Karpas-422 (cell line): ENCODE data around the gene ZFHX3. TPM values are rescaled to one million over a fixed set of nuclear protein-coding genes. Genes with fewer than 3 reads are reported as not detected.

Source experiments
- DNase-seq: peaks from one replicate; pipeline ENCODE4 v3.0.0-alpha.2; 2015
- H2AFZ ChIP-seq: fragments of 200-600 bp; sonication (generic); 2 replicates; pipeline ENCODE4 v1.6.1; 2014; ENCODE audit warnings: antibody characterized with exemption, low read length, mixed read lengths
- H3K27ac ChIP-seq: fragments of 200-600 bp; sonication (generic); 2 replicates; pipeline ENCODE4 v1.5.1; 2014; ENCODE audit warnings: mild to moderate bottlenecking, low read length, moderate library complexity
- H3K27me3 ChIP-seq: fragments of 200-600 bp; sonication (generic); 2 replicates; pipeline ENCODE4 v1.6.1; 2014; ENCODE audit warnings: low read length, mixed read lengths
- H3K36me3 ChIP-seq: fragments of 200-600 bp; sonication (generic); 2 replicates; pipeline ENCODE4 v1.6.1; 2014; ENCODE audit warnings: low read length, mixed read lengths; ENCODE audit not compliant: insufficient read depth
- H3K4me1 ChIP-seq: fragments of 200-600 bp; sonication (generic); 2 replicates; pipeline ENCODE4 v1.6.1; 2014; ENCODE audit warnings: mild to moderate bottlenecking, low read length, mixed read lengths
- H3K4me2 ChIP-seq: fragments of 200-600 bp; sonication (generic); 2 replicates; pipeline ENCODE4 v1.6.1; 2014; ENCODE audit warnings: low read length, low read depth, mild to moderate bottlenecking; ENCODE audit not compliant: poor library complexity, severe bottlenecking
- H3K4me3 ChIP-seq: fragments of 200-600 bp; sonication (generic); 2 replicates; pipeline ENCODE4 v1.5.1; 2014; ENCODE audit warnings: mild to moderate bottlenecking, antibody characterized with exemption, low read length, mixed read lengths
- H3K79me2 ChIP-seq: fragments of 200-600 bp; sonication (generic); 2 replicates; pipeline ENCODE4 v1.6.1; 2014; ENCODE audit warnings: mild to moderate bottlenecking, low read length, mixed read lengths
- H3K9ac ChIP-seq: fragments of 200-600 bp; sonication (generic); 2 replicates; pipeline ENCODE4 v1.6.0; 2014; ENCODE audit warnings: low read length
- H3K9me2 ChIP-seq: fragments of 200-600 bp; sonication (generic), shearing (Covaris generic); replicated peaks from 2 replicates; pipeline ENCODE4 v1.6.0; 2014; ENCODE audit warnings: mild to moderate bottlenecking, low read length, moderate library complexity; ENCODE audit not compliant: insufficient read depth
- H3K9me3 ChIP-seq: fragments of 300-700, 200-600 bp; sonication (generic); 2 replicates; pipeline ENCODE4 v1.6.1; 2014; ENCODE audit warnings: low read length, mixed read lengths
- H4K20me1 ChIP-seq: fragments of 200-600 bp; sonication (generic); 2 replicates; pipeline ENCODE4 v1.6.1; 2014; ENCODE audit warnings: mild to moderate bottlenecking, antibody characterized with exemption, low read length, low read depth; ENCODE audit not compliant: insufficient read depth
- total RNA-seq: library from RNA; depleted of rRNA; stranded (reverse); fragments of >200 nt; shearing (Covaris generic); gene quantifications from 2 replicates; pipeline ENCODE4 v1.2.3, GENCODE V29; 2014; ENCODE audit warnings: low replicate concordance

ZFHX3 gene
- total RNA-seq, 1 experiment from 2014 or later, result 0.67 TPM

DNA sequence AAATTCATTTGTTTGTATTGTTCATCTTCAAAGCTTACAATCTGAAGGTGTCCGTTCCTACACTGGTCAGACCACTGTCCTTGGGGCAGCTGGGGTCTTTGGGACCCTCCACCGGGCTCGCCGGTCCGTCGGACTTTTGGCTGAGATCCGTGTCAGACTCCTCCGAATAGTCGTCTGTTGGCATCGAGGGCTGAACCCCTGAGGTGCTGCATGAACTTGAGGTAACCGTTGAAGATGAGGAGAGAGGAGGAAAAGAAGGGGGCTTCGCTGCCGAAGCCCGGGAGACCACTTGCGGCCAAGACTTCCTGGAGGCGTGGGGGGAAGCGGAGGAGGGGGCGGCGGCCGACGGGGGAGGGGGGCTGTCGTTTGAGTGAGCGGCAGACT, 260.8 kb downstream of the ZFHX3 start:
- no peak overlapping the region for H3K27ac ChIP-seq
- peak overlapping the region; percentile 32 for H3K4me2 ChIP-seq
- H3K4me3 ChIP-seq, result peak overlapping the region; percentile 15; the same call in 1 of the 2 replicates
- H4K20me1 ChIP-seq, result no peaks in the 10 kb centered on the region
- H3K36me3 ChIP-seq, result no peaks in the 10 kb centered on the region
- DNase-seq, result no peak
- H3K4me1 ChIP-seq, result no peaks in the 10 kb centered on the region
- H3K9me2 ChIP-seq, result no peaks in the 10 kb centered on the region
- H3K9me3 ChIP-seq, result no peaks in the 10 kb centered on the region
- no peaks in the 10 kb centered on the region for H3K27me3 ChIP-seq
- no peaks in the 10 kb centered on the region for H3K79me2 ChIP-seq
- H3K9ac ChIP-seq, result no peak overlapping the region
- no peak overlapping the region for H2AFZ ChIP-seq

DNA sequence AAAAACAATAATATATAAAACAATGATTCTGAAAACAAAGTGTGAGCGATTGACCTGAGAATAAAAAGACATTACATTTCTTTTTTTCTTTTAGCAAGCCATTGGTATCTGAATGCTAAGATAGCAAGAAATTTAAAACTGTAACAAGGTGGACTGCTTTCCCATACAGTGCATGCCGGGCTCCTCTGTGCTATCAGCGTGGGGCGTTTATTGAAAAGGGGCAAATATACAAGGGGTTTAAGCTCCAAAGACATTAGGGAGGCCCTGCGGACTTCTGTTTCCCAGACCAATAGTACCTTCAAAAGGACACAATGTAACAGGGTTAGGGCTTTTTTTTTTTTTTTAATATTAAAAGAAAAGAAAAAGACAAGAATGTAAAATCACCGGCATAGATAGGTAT, 261.3 kb downstream of the ZFHX3 start:
- H3K4me1 ChIP-seq, result no peaks in the 10 kb centered on the region
- no peaks in the 10 kb centered on the region for H3K36me3 ChIP-seq
- no peaks in the 10 kb centered on the region for H4K20me1 ChIP-seq
- H3K4me3 ChIP-seq, result no peak overlapping the region
- H2AFZ ChIP-seq, result no peak overlapping the region
- H3K4me2 ChIP-seq, result no peak overlapping the region
- no peaks in the 10 kb centered on the region for H3K79me2 ChIP-seq
- no peak for DNase-seq
- H3K9me3 ChIP-seq, result no peaks in the 10 kb centered on the region
- H3K27me3 ChIP-seq, result no peaks in the 10 kb centered on the region
- H3K27ac ChIP-seq, result no peak overlapping the region
- H3K9ac ChIP-seq, result no peak overlapping the region
- H3K9me2 ChIP-seq, result no peaks in the 10 kb centered on the region

DNA sequence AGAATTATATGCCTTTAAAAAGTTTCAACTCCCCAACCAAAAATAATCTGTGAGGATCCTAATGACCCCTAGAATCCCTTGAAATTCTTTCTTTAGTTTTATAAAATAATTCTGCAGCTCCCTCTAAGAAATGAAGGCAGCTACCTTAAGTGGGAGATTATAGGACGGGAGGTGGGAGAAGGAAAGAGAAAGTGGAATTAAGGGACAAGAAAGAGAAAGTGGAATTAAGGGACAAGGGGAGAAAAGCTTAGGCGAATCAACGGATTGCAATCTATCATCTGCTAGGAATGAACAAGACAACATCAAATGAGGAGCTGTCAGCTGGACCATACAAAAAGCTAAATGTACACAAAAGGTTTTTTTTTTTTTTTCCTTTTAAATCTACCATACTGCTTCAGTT, 262.0 kb downstream of the ZFHX3 start:
- Histone ChIP-seq H3K9me3 (no peaks in the 10 kb centered on the region), H3K9me2 (no peaks in the 10 kb centered on the region), H3K27me3 (no peaks in the 10 kb centered on the region), H3K4me1 (no peaks in the 10 kb centered on the region), H3K9ac (no peak overlapping the region), H3K79me2 (no peaks in the 10 kb centered on the region), H3K36me3 (no peaks in the 10 kb centered on the region), H3K4me2 (no peak overlapping the region), H3K4me3 (no peak overlapping the region), H4K20me1 (no peaks in the 10 kb centered on the region), H2AFZ (no peak overlapping the region), H3K27ac (no peak overlapping the region)
- no peak for DNase-seq

DNA sequence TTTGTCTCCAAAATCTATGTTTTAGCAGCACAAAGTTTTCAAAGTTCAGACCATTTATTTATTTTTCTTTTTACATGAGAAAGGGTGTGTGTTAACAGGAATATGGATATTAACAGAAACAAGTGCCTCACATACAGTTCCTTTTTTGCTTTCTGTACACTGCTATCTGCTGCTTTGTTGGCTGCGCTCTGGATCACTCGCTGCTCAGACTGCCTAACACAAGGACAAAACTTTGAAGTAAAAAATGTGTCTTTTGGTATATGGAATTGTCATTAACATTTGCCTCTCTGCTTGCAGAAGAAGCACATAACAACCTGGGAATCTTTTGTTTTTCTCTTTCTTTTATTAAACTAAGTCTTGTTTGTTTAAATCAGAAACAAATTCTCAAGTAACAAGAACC, 262.8 kb downstream of the ZFHX3 start:
- no peak for DNase-seq
- no peak overlapping the region for H3K4me2 ChIP-seq
- no peaks in the 10 kb centered on the region for H3K27me3 ChIP-seq
- no peak overlapping the region for H3K9ac ChIP-seq
- no peak overlapping the region for H3K4me3 ChIP-seq
- no peaks in the 10 kb centered on the region for H3K79me2 ChIP-seq
- H2AFZ ChIP-seq, result no peak overlapping the region
- H3K4me1 ChIP-seq, result no peaks in the 10 kb centered on the region
- H3K27ac ChIP-seq, result no peak overlapping the region
- H3K9me3 ChIP-seq, result no peaks in the 10 kb centered on the region
- H4K20me1 ChIP-seq, result no peaks in the 10 kb centered on the region
- no peaks in the 10 kb centered on the region for H3K36me3 ChIP-seq
- no peaks in the 10 kb centered on the region for H3K9me2 ChIP-seq

DNA sequence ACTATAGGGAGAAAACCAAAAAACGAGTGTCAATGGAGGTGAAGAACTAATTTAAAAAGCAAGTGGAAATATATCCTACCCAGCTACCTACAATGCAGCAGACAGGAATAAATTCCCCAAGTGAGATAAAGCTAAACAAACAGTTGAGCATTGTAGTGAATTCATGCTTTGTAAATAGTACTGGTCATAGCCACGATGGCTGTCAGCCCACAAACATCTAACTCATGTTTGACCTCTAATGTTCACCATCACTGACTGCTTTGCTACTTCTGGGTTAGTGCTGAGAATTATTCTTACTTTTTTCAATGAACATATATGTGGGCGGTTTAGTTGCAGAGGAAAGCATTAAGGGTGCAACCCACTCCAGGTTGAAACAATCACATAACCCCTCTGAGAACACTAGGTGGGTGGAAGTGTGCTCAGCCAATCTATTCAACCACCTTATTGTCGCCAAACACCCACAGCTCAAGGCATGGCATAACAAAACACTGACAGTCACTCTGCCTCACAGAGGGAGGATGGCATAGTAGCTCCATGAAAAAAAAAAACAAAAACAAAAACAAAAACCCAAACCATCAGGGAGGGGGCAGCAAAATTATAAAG, 264.1 kb downstream of the ZFHX3 start:
- Histone ChIP-seq H4K20me1 (no peaks in the 10 kb centered on the region), H3K27me3 (no peaks in the 10 kb centered on the region), H3K36me3 (no peaks in the 10 kb centered on the region), H3K9me2 (no peaks in the 10 kb centered on the region), H3K79me2 (no peaks in the 10 kb centered on the region), H2AFZ (no peak overlapping the region), H3K4me1 (no peaks in the 10 kb centered on the region), H3K27ac (no peak overlapping the region), H3K4me2 (no peak overlapping the region), H3K4me3 (no peak overlapping the region), H3K9me3 (no peaks in the 10 kb centered on the region), H3K9ac (0 out of 2 replicates have a peak overlapping the region, but pooled peaks have one; percentile 8)
- no peak for DNase-seq

DNA sequence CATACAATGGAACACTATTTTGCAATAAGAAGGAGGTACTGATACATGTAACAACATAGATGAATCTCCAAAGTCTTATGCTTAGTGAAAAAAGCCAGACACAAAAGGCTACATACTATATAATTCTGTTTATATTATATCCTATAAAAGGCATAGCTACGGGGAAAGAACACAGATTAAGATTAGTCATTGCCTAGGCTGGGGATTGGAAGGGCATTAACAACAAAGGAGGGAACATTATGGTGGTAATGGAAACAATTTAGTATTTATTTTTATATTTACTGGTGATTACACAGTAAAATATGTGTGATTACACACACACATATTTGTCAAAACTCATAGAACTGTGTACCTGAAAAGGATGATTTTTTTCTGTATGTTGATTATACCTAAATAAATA, 278.1 kb downstream of the ZFHX3 start:
- no peaks in the 10 kb centered on the region for H3K79me2 ChIP-seq
- H3K36me3 ChIP-seq, result no peaks in the 10 kb centered on the region
- H2AFZ ChIP-seq, result no peak overlapping the region
- no peaks in the 10 kb centered on the region for H3K9me3 ChIP-seq
- H3K27me3 ChIP-seq, result no peaks in the 10 kb centered on the region
- H3K4me3 ChIP-seq, result no peak overlapping the region
- H4K20me1 ChIP-seq, result no peaks in the 10 kb centered on the region
- no peaks in the 10 kb centered on the region for H3K4me1 ChIP-seq
- H3K9ac ChIP-seq, result no peak overlapping the region
- no peak overlapping the region for H3K4me2 ChIP-seq
- H3K27ac ChIP-seq, result no peak overlapping the region
- no peak for DNase-seq
- no peaks in the 10 kb centered on the region for H3K9me2 ChIP-seq

DNA sequence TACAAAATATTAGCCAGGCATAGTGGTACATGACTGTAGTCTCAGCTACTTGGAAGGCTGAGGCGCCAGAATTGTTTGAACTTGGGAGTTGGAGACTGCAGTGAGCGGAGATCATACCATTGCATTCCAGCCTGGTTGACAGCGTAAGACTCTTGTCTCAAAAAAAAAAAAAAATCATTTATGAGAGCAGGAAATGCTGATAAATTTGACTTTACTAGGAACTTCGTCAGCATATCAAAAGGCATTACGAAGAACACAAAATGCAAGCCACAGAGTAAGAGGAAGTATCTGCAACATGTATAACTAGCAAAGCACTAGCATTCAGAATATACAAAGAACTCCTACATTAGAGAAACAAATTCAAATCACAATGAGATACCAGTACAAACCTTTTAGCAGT, 279.3 kb downstream of the ZFHX3 start:
- H3K79me2 ChIP-seq, result no peaks in the 10 kb centered on the region
- DNase-seq, result no peak

DNA sequence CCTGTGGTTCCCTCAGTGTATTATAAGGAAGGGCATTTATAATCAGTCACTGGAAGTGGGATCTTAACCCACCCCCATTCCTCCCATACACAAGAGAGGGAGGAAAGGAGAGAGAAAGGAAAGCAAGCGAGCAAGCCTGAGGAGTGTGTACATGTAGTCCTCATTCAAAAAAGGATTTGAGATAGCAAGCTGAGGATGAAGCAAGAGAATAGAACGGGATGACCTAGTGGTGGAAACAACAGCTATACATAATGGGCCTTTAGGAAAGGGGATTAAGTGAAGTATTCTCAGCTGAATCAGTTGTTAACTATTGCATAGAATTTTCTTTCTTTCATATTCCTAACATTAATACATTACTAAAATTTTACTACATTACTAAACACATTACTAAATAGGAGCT, 281.4 kb downstream of the ZFHX3 start:
- H3K27ac ChIP-seq, result no peak overlapping the region
- no peaks in the 10 kb centered on the region for H3K36me3 ChIP-seq
- H4K20me1 ChIP-seq, result no peaks in the 10 kb centered on the region

More for the DNA sequence above, 279.3 kb downstream of the ZFHX3 start:
- H3K4me1 ChIP-seq, result no peaks in the 10 kb centered on the region
- no peak overlapping the region for H3K27ac ChIP-seq
- no peaks in the 10 kb centered on the region for H4K20me1 ChIP-seq
- no peak overlapping the region for H3K4me3 ChIP-seq
- H3K27me3 ChIP-seq, result no peaks in the 10 kb centered on the region
- no peaks in the 10 kb centered on the region for H3K36me3 ChIP-seq
- no peak overlapping the region for H3K4me2 ChIP-seq
- H3K9me3 ChIP-seq, result no peaks in the 10 kb centered on the region
- no peaks in the 10 kb centered on the region for H3K9me2 ChIP-seq
- H2AFZ ChIP-seq, result no peak overlapping the region
- H3K9ac ChIP-seq, result no peak overlapping the region

More for the DNA sequence above, 281.4 kb downstream of the ZFHX3 start:
- Histone ChIP-seq H3K9me3 (no peaks in the 10 kb centered on the region), H3K4me3 (no peak overlapping the region), H3K9ac (no peak overlapping the region), H3K4me1 (no peaks in the 10 kb centered on the region), H3K4me2 (no peak overlapping the region), H3K9me2 (no peaks in the 10 kb centered on the region), H2AFZ (no peak overlapping the region), H3K27me3 (no peaks in the 10 kb centered on the region), H3K79me2 (no peaks in the 10 kb centered on the region)
- no peak for DNase-seq
